ENCODE results near the gene ANO7. TPM values are rescaled to one million over a fixed set of nuclear protein-coding genes. Genes with fewer than 3 reads are reported as not detected.

Gene ANO7
- total RNA-seq, 1 experiment from 2014 or later = 5.2 TPM

DNA sequence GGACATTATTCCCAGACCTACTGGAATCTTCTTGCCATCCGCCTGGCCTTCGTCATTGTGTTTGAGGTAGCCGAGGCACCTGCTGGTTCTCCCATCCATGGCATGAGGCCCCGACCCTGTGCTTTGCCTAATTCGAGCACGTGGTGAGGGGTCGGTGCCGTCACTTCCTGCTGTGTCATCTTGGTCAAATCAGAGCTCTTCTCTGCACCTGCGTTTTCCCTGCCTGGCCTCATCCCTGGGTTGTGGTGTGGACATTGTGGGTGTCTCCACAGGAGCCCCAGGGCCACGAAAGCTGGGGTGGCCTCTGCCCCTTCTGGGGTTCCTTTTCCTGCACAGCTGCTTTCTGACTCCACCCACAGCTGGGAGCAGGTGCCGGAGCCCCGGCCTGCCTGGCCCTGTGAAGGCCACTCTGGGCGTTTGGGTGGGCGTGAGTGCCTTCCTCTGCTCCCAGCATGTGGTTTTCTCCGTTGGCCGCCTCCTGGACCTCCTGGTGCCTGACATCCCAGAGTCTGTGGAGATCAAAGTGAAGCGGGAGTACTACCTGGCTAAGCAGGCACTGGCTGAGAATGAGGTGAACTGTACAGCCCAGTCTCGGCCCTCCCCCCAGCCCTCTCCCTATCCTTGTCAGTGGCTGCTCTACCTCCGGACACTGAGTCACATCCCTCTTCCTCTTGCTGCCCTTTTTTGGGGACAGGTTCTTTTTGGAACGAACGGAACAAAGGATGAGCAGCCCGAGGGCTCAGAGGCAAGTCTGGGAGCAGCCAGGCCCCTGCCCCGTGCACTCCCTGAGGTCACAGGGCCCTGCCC is 34.9 kb downstream of the ANO7 start:
- Histone ChIP-seq H4K5ac (ENCODE audit: insufficient read length, low read depth, low read length) (no peak overlapping the region), H3K79me2 (ENCODE audit: insufficient read depth, low read length) (no peaks in the 10 kb centered on the region; the same call in 1 of the 2 replicates), H2AFZ (ENCODE audit: low read length) (no peak overlapping the region), H3K9ac (ENCODE audit: extremely low read depth, insufficient read length, low read length) (no peak overlapping the region), H3K23me2 (ENCODE audit: insufficient read length, low read depth, low read length, poor library complexity, severe bottlenecking) (peaks cover 3% of the 10 kb centered on the region), H3K27me3 (ENCODE audit: insufficient read depth, low read length) (no peaks in the 10 kb centered on the region), H2BK120ac (ENCODE audit: low read depth, low read length, poor library complexity, severe bottlenecking) (no peak overlapping the region), H3K4ac (ENCODE audit: low read depth, low read length) (no peak overlapping the region), H2BK12ac (ENCODE audit: insufficient read length, low read depth, low read length) (no peak overlapping the region), H4K20me1 (ENCODE audit: control insufficient read depth, insufficient read depth, insufficient read length) (peaks cover 2% of the 10 kb centered on the region), H3K14ac (ENCODE audit: insufficient read depth, low read length) (no peak overlapping the region), H4K91ac (ENCODE audit: insufficient read length, low read depth, low read length) (no peak overlapping the region), H2BK20ac (ENCODE audit: low read depth, low read length, poor library complexity, severe bottlenecking) (no peak overlapping the region), H3K9me3 (ENCODE audit: control insufficient read depth, low read depth, low read length) (no peaks in the 10 kb centered on the region), H2BK15ac (ENCODE audit: low read depth, low read length) (no peak overlapping the region), H3K4me1 (ENCODE audit: insufficient read depth, low read length) (no peaks in the 10 kb centered on the region), H4K8ac (replicated peaks; ENCODE audit: insufficient read length, low read depth, low read length) (no peak overlapping the region), H3K18ac (ENCODE audit: insufficient read length, low read depth, low read length) (no peak overlapping the region), H3K27ac (ENCODE audit: insufficient read length, low read depth, low read length) (no peak overlapping the region), H3K56ac (ENCODE audit: insufficient read length, low read depth, low read length) (no peak overlapping the region), H2AK5ac (ENCODE audit: insufficient read length, low read length) (no peak overlapping the region), H3K23ac (ENCODE audit: insufficient read length, low read depth, low read length) (no peak overlapping the region), H3T11ph (ENCODE audit: low read length) (no peak overlapping the region), H3K4me2 (ENCODE audit: insufficient read depth, insufficient read length, low read length) (no peak overlapping the region), H2BK5ac (ENCODE audit: insufficient read length, low read length) (no peak overlapping the region), H3K79me1 (ENCODE audit: insufficient read depth, low read depth, low read length, poor library complexity, severe bottlenecking) (no peaks in the 10 kb centered on the region)
- H3K4me1 Mint-ChIP-seq = peaks cover 12 to 30% of the 10 kb centered on the region in 2 experiments
- H3K27me3 Mint-ChIP-seq (ENCODE audit: low read depth) = peaks cover 1% of the 10 kb centered on the region; the same call in 1 of the 2 replicates
- peaks cover 7 to 33% (median 27%) of the 10 kb centered on the region in 3 experiments; a peak in 6 of 7 replicates for H3K36me3 Mint-ChIP-seq (ENCODE audit: insufficient read depth in 1 of 3, low read depth in 3 of 3)
- H3K27ac Mint-ChIP-seq = no peak overlapping the region
- TF ChIP-seq CTCF (conservative IDR thresholded peaks at IDR 0.05) = no peak
- no CpG with 5 or more reads among the region's 23 CpGs for WGBS (ENCODE audit: extremely low coverage, insufficient read length, low lambda C conversion rate)
- H3K4me3 Mint-ChIP-seq = no peak overlapping the region
- peaks cover 0 to 2% of the 10 kb centered on the region in 2 experiments; a peak in 2 of 5 replicates for H3K9me3 Mint-ChIP-seq
- no peak for DNase-seq
